Sigmoid colon (tissue), 7 donors: ENCODE results near the gene ZSCAN16. TPM values are rescaled to one million over a fixed set of nuclear protein-coding genes. Genes with fewer than 3 reads are reported as not detected.

Experiments used
- DNase-seq: peaks from one replicate; pipeline ENCODE4 v3.0.0-alpha.2; 2019
- H3K27ac ChIP-seq, 4 donors: fragments of 200-600 bp; sonication (generic); one replicate each; pipeline ENCODE4 v1.5.1; 2016 to 2019; ENCODE audit warnings: mild to moderate bottlenecking in 1 of 4
- H3K27me3 ChIP-seq, 3 donors: fragments of 200-600 bp; sonication (generic); one replicate each; pipeline ENCODE4 v1.5.1; 2019; ENCODE audit warnings: mild to moderate bottlenecking in 1 of 3
- H3K36me3 ChIP-seq, 4 donors: fragments of 200-600 bp; sonication (generic); one replicate each; pipeline ENCODE4 v1.5.1; 2016 to 2019
- H3K4me1 ChIP-seq, 4 donors: fragments of 200-600 bp; sonication (generic); one replicate each; pipeline ENCODE4 v1.5.1; 2017 to 2019
- H3K4me3 ChIP-seq, 4 donors: fragments of 200-600 bp; sonication (generic); one replicate each; pipeline ENCODE4 v1.5.1; 2017 to 2019; ENCODE audit warnings: mild to moderate bottlenecking in 2 of 4, moderate library complexity in 1 of 4
- H3K9me3 ChIP-seq, 4 donors: fragments of 200-600 bp in 3 of 4; sonication (generic) in 3 of 4; one replicate each; pipeline versions ENCODE4 v1.5.1 to v1.6.1; 2013 to 2019
- CTCF ChIP-seq, 4 experiments: fragments of 450-650 bp in 3 of 4; fragments of 200-600 bp in 1 of 4; IDR thresholded peaks; one replicate each; pipeline ENCODE4 v1.5.1; 2016 to 2019; ENCODE audit warnings: antibody characterized with exemption in 4 of 4, mild to moderate bottlenecking in 3 of 4, moderate library complexity in 2 of 4
- EP300 ChIP-seq, 4 donors: sonication (generic); formaldehyde crosslinking; IDR thresholded peaks; one replicate each; pipeline ENCODE4 v1.6.1; 2017; ENCODE audit warnings: antibody characterized with exemption in 4 of 4
- POLR2A ChIP-seq, 2 donors: fragments of 450-650 bp; IDR thresholded peaks; one replicate each; pipeline ENCODE4 v1.6.1; 2016; ENCODE audit warnings: antibody characterized with exemption in 2 of 2, mild to moderate bottlenecking in 2 of 2, moderate library complexity in 2 of 2
- POLR2AphosphoS5 ChIP-seq, 4 donors: sonication (generic); formaldehyde crosslinking; IDR thresholded peaks; one replicate each; pipeline ENCODE4 v1.6.1; 2017; ENCODE audit warnings: antibody characterized with exemption in 4 of 4
- WGBS, 2 donors: extraction: QIAGEN DNeasy Blood & Tissue Kit; methylation state at CpG; one replicate each; pipeline ENCODE4 v1.1.7; 2013; 5-methylcytosine and 5-hydroxymethylcytosine counted together
- intact Hi-C: fragments of 100-400 bp; cut with DNase I; formaldehyde crosslinking; loops from one replicate; pipeline ENCODE4 v1.15.1; 2023
- polyA plus RNA-seq, 3 donors: library from polyadenylated mRNA; stranded (reverse); fragments of 200-250 nt; gene quantifications; one replicate each; pipeline ENCODE4 v1.2.3, GENCODE V29; 2013
- total RNA-seq, 4 donors: library from RNA; depleted of rRNA; stranded (reverse); fragments of >200 nt; gene quantifications; one replicate each; pipeline ENCODE4 v1.1.0, GENCODE V29; 2016
- donor health status: healthy with polysubstance abuse.
- donor health status: Bipolar disorder and iron deficiency.
- donor health status: healthy.

The ZSCAN16 gene
- total and polyA plus RNA-seq, 7 donors, result 1.4 to 8.3 (median 7.5) TPM

- H3K27ac ChIP-seq, result peak overlapping the region; percentile 84 to 89 (median 85)
- TF ChIP-seq POLR2AphosphoS5 (IDR thresholded peaks at IDR 0.05), result peak; percentile 68 to 85 (median 77)
- no peak for TF ChIP-seq EP300 (IDR thresholded peaks at IDR 0.05)
- TF ChIP-seq POLR2A (IDR thresholded peaks at IDR 0.05), result peak; percentile 37 to 63
- TF ChIP-seq CTCF (IDR thresholded peaks at IDR 0.05), result peak; percentile 30 to 85 (median 72)
- DNase-seq, result peak; percentile 88
- H3K27me3 ChIP-seq, result no peaks in the 10 kb centered on the region
- H3K4me1 ChIP-seq, result peaks cover 0 to 5% (median 2%) of the 10 kb centered on the region in 4 donors
- WGBS, 2 donors, result 1% methylated on average over 54 of the region's 54 CpGs
- H3K36me3 ChIP-seq, result no peaks in the 10 kb centered on the region
- H3K9me3 ChIP-seq, result no peaks in the 10 kb centered on the region
- peak overlapping the region; percentile 66 to 80 (median 69) for H3K4me3 ChIP-seq
- intact Hi-C loops, result loop anchor here (2.0 kb wide), 2 partner anchors 24 to 32 kb away; partner anchors contain the start of gene ZNF165
Measured at GRCh38 chr6:28104392-28105244, 19.8 kb upstream of the ZSCAN16 start.

- intact Hi-C loops, result loop anchor here (2.0 kb wide), 2 partner anchors 24 to 32 kb away; partner anchors contain the start of gene ZNF165
- H3K27ac ChIP-seq, result peak overlapping the region; percentile 84 to 89 (median 85)
- no peak for DNase-seq
- H3K27me3 ChIP-seq, result no peaks in the 10 kb centered on the region
- H3K4me1 ChIP-seq, result peaks cover 0 to 5% (median 2%) of the 10 kb centered on the region in 4 donors
- TF ChIP-seq POLR2A (IDR thresholded peaks at IDR 0.05), result no peak
- TF ChIP-seq EP300 (IDR thresholded peaks at IDR 0.05), result no peak
- TF ChIP-seq CTCF (IDR thresholded peaks at IDR 0.05), result no peak
- no peak for TF ChIP-seq POLR2AphosphoS5 (IDR thresholded peaks at IDR 0.05)
- peak overlapping the region; percentile 66 to 80 (median 69) for H3K4me3 ChIP-seq
- H3K9me3 ChIP-seq, result no peaks in the 10 kb centered on the region
- 9 to 23% methylated on average over 5 of the region's 5 CpGs for WGBS, 2 donors
- no peaks in the 10 kb centered on the region for H3K36me3 ChIP-seq
Measured at GRCh38 chr6:28105245-28105639, 19.2 kb upstream of the ZSCAN16 start.

GRCh38 chr6:28107506-28107905, 16.9 kb upstream of the ZSCAN16 start:
- H3K4me3 ChIP-seq, result no peak overlapping the region
- H3K4me1 ChIP-seq, result peaks cover 0 to 5% (median 2%) of the 10 kb centered on the region in 4 donors
- H3K27ac ChIP-seq, result no peak overlapping the region
- WGBS, 2 donors, result 89 to 92% methylated on average over 3 of the region's 3 CpGs
- H3K9me3 ChIP-seq, result no peaks in the 10 kb centered on the region
- no peaks in the 10 kb centered on the region for H3K27me3 ChIP-seq
- DNase-seq, result no peak
- TF ChIP-seq POLR2AphosphoS5 (IDR thresholded peaks at IDR 0.05), result no peak
- no peak for TF ChIP-seq CTCF (IDR thresholded peaks at IDR 0.05)
- no peak for TF ChIP-seq EP300 (IDR thresholded peaks at IDR 0.05)
- no peak for TF ChIP-seq POLR2A (IDR thresholded peaks at IDR 0.05)
- no peaks in the 10 kb centered on the region for H3K36me3 ChIP-seq
- intact Hi-C loops, result no loop called here

GRCh38 chr6:28111964-28112363, 12.4 kb upstream of the ZSCAN16 start:
- Histone ChIP-seq H3K36me3 (peaks cover 0 to 27% (median 12%) of the 10 kb centered on the region in 4 donors), H3K4me1 (no peaks in the 10 kb centered on the region), H3K27me3 (no peaks in the 10 kb centered on the region), H3K4me3 (no peak overlapping the region), H3K27ac (no peak overlapping the region), H3K9me3 (no peaks in the 10 kb centered on the region)
- intact Hi-C loops, result no loop called here
- WGBS, 2 donors, result 78 to 80% methylated on average over 3 of the region's 3 CpGs
- no peak for TF ChIP-seq EP300 (IDR thresholded peaks at IDR 0.05)
- no peak for TF ChIP-seq CTCF (IDR thresholded peaks at IDR 0.05)
- no peak for TF ChIP-seq POLR2AphosphoS5 (IDR thresholded peaks at IDR 0.05)
- TF ChIP-seq POLR2A (IDR thresholded peaks at IDR 0.05), result no peak
- no peak for DNase-seq
